HEK293 (cell line): ENCODE measurements around the gene MAPRE3.

ENCODE experiments used
- CTCF ChIP-seq: fragments of 450-650 bp; formaldehyde crosslinking; IDR thresholded peaks from 2 replicates; pipeline ENCODE4 v1.5.1; 2016; ENCODE audit warnings: missing biosample characterization, missing genetic modification characterization
- FEZF1 ChIP-seq: fragments of 450-650 bp; formaldehyde crosslinking; IDR thresholded peaks from 2 replicates; pipeline ENCODE4 v1.5.1; 2016; ENCODE audit warnings: missing biosample characterization, missing genetic modification characterization
- GLI4 ChIP-seq: fragments of 450-650 bp; formaldehyde crosslinking; IDR thresholded peaks from 2 replicates; pipeline ENCODE4 v1.5.1; 2016; ENCODE audit warnings: missing biosample characterization, missing genetic modification characterization
- HOXD13 ChIP-seq: sonication (generic); formaldehyde crosslinking; IDR thresholded peaks from 2 replicates; pipeline ENCODE4 v1.8.0; 2022; ENCODE audit warnings: missing genetic modification reagents, borderline replicate concordance
- KLF8 ChIP-seq: fragments of 450-650 bp; formaldehyde crosslinking; IDR thresholded peaks from 2 replicates; pipeline ENCODE4 v1.5.1; 2016; ENCODE audit warnings: missing biosample characterization, missing genetic modification characterization
- RBAK ChIP-seq: fragments of 450-650 bp; formaldehyde crosslinking; IDR thresholded peaks from 2 replicates; pipeline ENCODE4 v1.5.1; 2016; ENCODE audit warnings: missing biosample characterization, missing genetic modification characterization
- SP3 ChIP-seq: fragments of 450-650 bp; formaldehyde crosslinking; IDR thresholded peaks from 2 replicates; pipeline ENCODE4 v1.5.1; 2016; ENCODE audit warnings: missing biosample characterization, missing genetic modification characterization
- ZBTB1 ChIP-seq: fragments of 450-650 bp; formaldehyde crosslinking; IDR thresholded peaks from 2 replicates; pipeline ENCODE4 v1.5.1; 2016; ENCODE audit warnings: missing biosample characterization, missing genetic modification characterization
- ZBTB48 ChIP-seq: fragments of 450-650 bp; formaldehyde crosslinking; IDR thresholded peaks from 2 replicates; pipeline ENCODE4 v1.5.1; 2016; ENCODE audit warnings: missing biosample characterization, missing genetic modification characterization
- ZFP37 ChIP-seq: fragments of 450-650 bp; formaldehyde crosslinking; IDR thresholded peaks from 2 replicates; pipeline ENCODE4 v1.5.1; 2016; ENCODE audit warnings: missing biosample characterization, missing genetic modification characterization
- ZIC2 ChIP-seq: fragments of 450-650 bp; formaldehyde crosslinking; IDR thresholded peaks from 2 replicates; pipeline ENCODE4 v1.5.1; 2016; ENCODE audit warnings: missing biosample characterization, missing genetic modification characterization
- ZNF10 ChIP-seq: fragments of 450-650 bp; formaldehyde crosslinking; IDR thresholded peaks from 2 replicates; pipeline ENCODE4 v1.5.1; 2017; ENCODE audit warnings: missing biosample characterization, missing genetic modification characterization
- ZNF112 ChIP-seq: fragments of 450-650 bp; formaldehyde crosslinking; IDR thresholded peaks from 2 replicates; pipeline ENCODE4 v1.5.0; 2017; ENCODE audit warnings: missing biosample characterization, missing genetic modification characterization
- ZNF138 ChIP-seq: fragments of 450-650 bp; formaldehyde crosslinking; IDR thresholded peaks from 2 replicates; pipeline ENCODE4 v1.5.1; 2016; ENCODE audit warnings: missing biosample characterization, missing genetic modification characterization, borderline replicate concordance
- ZNF169 ChIP-seq: fragments of 450-650 bp; formaldehyde crosslinking; IDR thresholded peaks from 2 replicates; pipeline ENCODE4 v1.5.1; 2016; ENCODE audit warnings: missing biosample characterization, missing genetic modification characterization
- ZNF214 ChIP-seq: fragments of 450-650 bp; formaldehyde crosslinking; IDR thresholded peaks from 2 replicates; pipeline ENCODE4 v1.5.1; 2017; ENCODE audit warnings: missing biosample characterization, mild to moderate bottlenecking, missing genetic modification characterization, borderline replicate concordance
- ZNF221 ChIP-seq: fragments of 450-650 bp; formaldehyde crosslinking; IDR thresholded peaks from 2 replicates; pipeline ENCODE4 v1.5.1; 2017; ENCODE audit warnings: missing biosample characterization, missing genetic modification characterization, borderline replicate concordance
- ZNF223 ChIP-seq: fragments of 450-650 bp; formaldehyde crosslinking; IDR thresholded peaks from 2 replicates; pipeline ENCODE4 v1.5.1; 2016; ENCODE audit warnings: missing biosample characterization, missing genetic modification characterization
- ZNF239 ChIP-seq: fragments of 450-650 bp; formaldehyde crosslinking; IDR thresholded peaks from 2 replicates; pipeline ENCODE4 v1.5.1; 2016; ENCODE audit warnings: missing biosample characterization, missing genetic modification characterization
- ZNF26 ChIP-seq: fragments of 450-650 bp; formaldehyde crosslinking; IDR thresholded peaks from 2 replicates; pipeline ENCODE4 v1.5.1; 2016; ENCODE audit warnings: missing biosample characterization, missing genetic modification characterization
- ZNF324 ChIP-seq: fragments of 450-650 bp; formaldehyde crosslinking; IDR thresholded peaks from 2 replicates; pipeline ENCODE4 v1.5.1; 2016; ENCODE audit warnings: missing biosample characterization, missing genetic modification characterization
- ZNF521 ChIP-seq: fragments of 450-650 bp; formaldehyde crosslinking; IDR thresholded peaks from 2 replicates; pipeline ENCODE4 v1.5.1; 2017; ENCODE audit warnings: missing biosample characterization, mild to moderate bottlenecking, missing genetic modification characterization
- ZNF549 ChIP-seq: fragments of 450-650 bp; IDR thresholded peaks from 2 replicates; pipeline ENCODE4 v1.5.1; 2018; ENCODE audit warnings: missing biosample characterization, missing genetic modification characterization, mild to moderate bottlenecking, inconsistent platforms, moderate library complexity
- ZNF623 ChIP-seq: fragments of 450-650 bp; formaldehyde crosslinking; IDR thresholded peaks from 2 replicates; pipeline ENCODE4 v1.5.1; 2016; ENCODE audit warnings: missing biosample characterization, missing genetic modification characterization
- ZNF654 ChIP-seq: fragments of 450-650 bp; formaldehyde crosslinking; IDR thresholded peaks from 2 replicates; pipeline ENCODE4 v1.5.1; 2016; ENCODE audit warnings: low read depth, missing biosample characterization, missing genetic modification characterization
- ZNF677 ChIP-seq: fragments of 450-650 bp; IDR thresholded peaks from 2 replicates; pipeline ENCODE4 v1.5.0; 2018; ENCODE audit warnings: missing biosample characterization, mild to moderate bottlenecking, missing genetic modification characterization, moderate library complexity
- ZNF830 ChIP-seq: fragments of 450-650 bp; IDR thresholded peaks from 2 replicates; pipeline ENCODE4 v1.5.0; 2018; ENCODE audit warnings: missing biosample characterization, missing genetic modification characterization, low read depth, mild to moderate bottlenecking, moderate library complexity
- ZSCAN18 ChIP-seq: fragments of 450-650 bp; formaldehyde crosslinking; IDR thresholded peaks from 2 replicates; pipeline ENCODE4 v1.5.1; 2016; ENCODE audit warnings: missing biosample characterization, missing genetic modification characterization
- ZSCAN30 ChIP-seq: fragments of 450-650 bp; IDR thresholded peaks from 2 replicates; pipeline ENCODE4 v1.5.1; 2018; ENCODE audit warnings: missing biosample characterization, mild to moderate bottlenecking, missing genetic modification characterization, moderate library complexity
- TF ChIP-seq, protein P1 (sequence below): fragments of 450-650 bp; formaldehyde crosslinking; IDR thresholded peaks from 2 replicates; pipeline ENCODE4 v1.5.1; 2016; ENCODE audit warnings: missing biosample characterization, missing genetic modification characterization, borderline replicate concordance
- TF ChIP-seq, protein P2 (sequence below): fragments of 450-650 bp; formaldehyde crosslinking; optimal IDR thresholded peaks from 2 replicates; pipeline ENCODE3; 2016; ENCODE audit warnings: missing biosample characterization, mild to moderate bottlenecking, missing genetic modification characterization

The MAPRE3 gene

GRCh38 chr2:27050996-27051901 lies 80.8 kb downstream of the MAPRE3 start, which contains the start of gene AGBL5 (continued):
- no peak for TF ChIP-seq ZSCAN18 (tag by site-specific recombination)
- no peak for TF ChIP-seq ZBTB1
- TF ChIP-seq ZNF677 (tag by site-specific recombination), result no peak
- no peak for TF ChIP-seq ZNF521 (tag by site-specific recombination)
- no peak for TF ChIP-seq ZNF112 (tag by site-specific recombination)
- TF ChIP-seq ZNF654 (tag by site-specific recombination), result no peak; the same call in 1 of the 2 replicates
- peak; percentile 88 for TF ChIP-seq ZFP37 (tag by site-specific recombination)
- TF ChIP-seq ZNF623 (tag by site-specific recombination), result no peak
- no peak for TF ChIP-seq ZNF221
- no peak for TF ChIP-seq ZNF549
- TF ChIP-seq ZNF26 (tag by site-specific recombination), result no peak
- TF ChIP-seq ZNF223, result no peak
- TF ChIP-seq ZNF214 (tag by site-specific recombination), result no peak
- no peak for TF ChIP-seq ZNF169 (tag by site-specific recombination)
- no peak for TF ChIP-seq CTCF (tag by site-specific recombination)
- TF ChIP-seq ZBTB48 (tag by site-specific recombination), result peak; percentile 84
- peak; percentile 44; the same call in 1 of the 2 replicates for TF ChIP-seq FEZF1 (tag by site-specific recombination)
- TF ChIP-seq ZNF239 (tag by site-specific recombination), result peak; percentile 45; the same call in 1 of the 2 replicates
- TF ChIP-seq ZNF10 (tag by site-specific recombination), result peak; percentile 66; the same call in 1 of the 2 replicates
- TF ChIP-seq ZNF324 (tag by site-specific recombination), result peak; percentile 26; the same call in 1 of the 2 replicates
- TF ChIP-seq RBAK (tag by site-specific recombination), result no peak
- no peak for TF ChIP-seq GLI4 (tag by site-specific recombination)
- TF ChIP-seq, protein P1, sequence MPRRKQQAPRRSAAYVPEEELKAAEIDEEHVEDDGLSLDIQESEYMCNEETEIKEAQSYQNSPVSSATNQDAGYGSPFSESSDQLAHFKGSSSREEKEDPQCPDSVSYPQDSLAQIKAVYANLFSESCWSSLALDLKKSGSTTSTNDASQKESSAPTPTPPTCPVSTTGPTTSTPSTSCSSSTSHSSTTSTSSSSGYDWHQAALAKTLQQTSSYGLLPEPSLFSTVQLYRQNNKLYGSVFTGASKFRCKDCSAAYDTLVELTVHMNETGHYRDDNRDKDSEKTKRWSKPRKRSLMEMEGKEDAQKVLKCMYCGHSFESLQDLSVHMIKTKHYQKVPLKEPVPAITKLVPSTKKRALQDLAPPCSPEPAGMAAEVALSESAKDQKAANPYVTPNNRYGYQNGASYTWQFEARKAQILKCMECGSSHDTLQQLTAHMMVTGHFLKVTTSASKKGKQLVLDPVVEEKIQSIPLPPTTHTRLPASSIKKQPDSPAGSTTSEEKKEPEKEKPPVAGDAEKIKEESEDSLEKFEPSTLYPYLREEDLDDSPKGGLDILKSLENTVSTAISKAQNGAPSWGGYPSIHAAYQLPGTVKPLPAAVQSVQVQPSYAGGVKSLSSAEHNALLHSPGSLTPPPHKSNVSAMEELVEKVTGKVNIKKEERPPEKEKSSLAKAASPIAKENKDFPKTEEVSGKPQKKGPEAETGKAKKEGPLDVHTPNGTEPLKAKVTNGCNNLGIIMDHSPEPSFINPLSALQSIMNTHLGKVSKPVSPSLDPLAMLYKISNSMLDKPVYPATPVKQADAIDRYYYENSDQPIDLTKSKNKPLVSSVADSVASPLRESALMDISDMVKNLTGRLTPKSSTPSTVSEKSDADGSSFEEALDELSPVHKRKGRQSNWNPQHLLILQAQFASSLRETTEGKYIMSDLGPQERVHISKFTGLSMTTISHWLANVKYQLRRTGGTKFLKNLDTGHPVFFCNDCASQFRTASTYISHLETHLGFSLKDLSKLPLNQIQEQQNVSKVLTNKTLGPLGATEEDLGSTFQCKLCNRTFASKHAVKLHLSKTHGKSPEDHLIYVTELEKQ, result 0 out of 2 replicates have a peak, but pooled peaks have one; percentile 19
- TF ChIP-seq, protein P2, sequence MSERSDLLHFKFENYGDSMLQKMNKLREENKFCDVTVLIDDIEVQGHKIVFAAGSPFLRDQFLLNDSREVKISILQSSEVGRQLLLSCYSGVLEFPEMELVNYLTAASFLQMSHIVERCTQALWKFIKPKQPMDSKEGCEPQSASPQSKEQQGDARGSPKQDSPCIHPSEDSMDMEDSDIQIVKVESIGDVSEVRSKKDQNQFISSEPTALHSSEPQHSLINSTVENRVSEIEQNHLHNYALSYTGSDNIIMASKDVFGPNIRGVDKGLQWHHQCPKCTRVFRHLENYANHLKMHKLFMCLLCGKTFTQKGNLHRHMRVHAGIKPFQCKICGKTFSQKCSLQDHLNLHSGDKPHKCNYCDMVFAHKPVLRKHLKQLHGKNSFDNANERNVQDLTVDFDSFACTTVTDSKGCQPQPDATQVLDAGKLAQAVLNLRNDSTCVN, result peak; percentile 35
- no peak for TF ChIP-seq ZIC2 (tag by site-specific recombination)
- TF ChIP-seq KLF8, result peak; percentile 53
- no peak for TF ChIP-seq HOXD13 (CRISPR knock-in tag)
- no peak for TF ChIP-seq ZNF138 (tag by site-specific recombination)
- TF ChIP-seq ZSCAN30 (tag by site-specific recombination), result peak; percentile 63
- TF ChIP-seq SP3 (tag by site-specific recombination), result no peak; the same call in none of the 2 replicates
- TF ChIP-seq ZNF830, result no peak
